Mesenchymal stem cell (in vitro differentiated cells and primary cell): ENCODE measurements around the gene GCG.

Experiments used
- DNase-seq: peaks from one replicate; pipeline ENCODE4 v3.0.0-alpha.2; 2013
- H2AFZ ChIP-seq: one replicate; pipeline ENCODE4 v1.6.1; 2013; ENCODE audit warnings: low read depth, mild to moderate bottlenecking, control low read depth, inconsistent platforms, low read length, moderate library complexity
- H2AK5ac ChIP-seq: 2 replicates; pipeline ENCODE4 v1.6.1; 2013; ENCODE audit warnings: low read length, moderate library complexity, mild to moderate bottlenecking, inconsistent platforms; ENCODE audit not compliant: severe bottlenecking
- H2BK120ac ChIP-seq: one replicate; pipeline ENCODE4 v1.6.1; 2013; ENCODE audit warnings: low read depth, mild to moderate bottlenecking, inconsistent platforms, low read length, moderate library complexity
- H2BK12ac ChIP-seq, 2 experiments: one replicate each; pipeline ENCODE4 v1.6.1; 2013; ENCODE audit warnings: inconsistent platforms in 2 of 2, low read length in 2 of 2, mild to moderate bottlenecking in 2 of 2, moderate library complexity in 2 of 2, control low read depth in 1 of 2
- H2BK15ac ChIP-seq: one replicate; pipeline ENCODE4 v1.6.1; 2013; ENCODE audit warnings: mild to moderate bottlenecking, low read depth, inconsistent platforms; ENCODE audit not compliant: poor library complexity, severe bottlenecking
- H2BK5ac ChIP-seq: 2 replicates; pipeline ENCODE4 v1.6.1; 2013; ENCODE audit warnings: low read depth, mild to moderate bottlenecking, low read length, control low read depth, inconsistent platforms; ENCODE audit not compliant: poor library complexity, severe bottlenecking
- H3K14ac ChIP-seq, 2 experiments: one replicate each; pipeline ENCODE4 v1.6.1; 2013; ENCODE audit warnings: inconsistent platforms in 2 of 2, low read length in 2 of 2, control low read depth in 1 of 2, mild to moderate bottlenecking in 1 of 2, moderate library complexity in 1 of 2
- H3K18ac ChIP-seq, 2 experiments: one replicate each; pipeline ENCODE4 v1.6.1; 2013; ENCODE audit warnings: inconsistent platforms in 2 of 2, low read length in 2 of 2, control low read depth in 1 of 2, low read depth in 1 of 2, mild to moderate bottlenecking in 1 of 2
- H3K23ac ChIP-seq, 2 experiments: one replicate each; pipeline ENCODE4 v1.6.1; 2013; ENCODE audit warnings: inconsistent platforms in 2 of 2, low read length in 2 of 2, mild to moderate bottlenecking in 2 of 2, moderate library complexity in 2 of 2, control low read depth in 1 of 2
- H3K27ac ChIP-seq: 2 replicates; pipeline ENCODE4 v1.5.1; 2013; ENCODE audit warnings: mild to moderate bottlenecking, moderate library complexity, low read length, control low read depth, inconsistent platforms; ENCODE audit not compliant: poor library complexity, severe bottlenecking
- H3K27me3 ChIP-seq, 2 experiments: 2 replicates each; pipeline versions ENCODE4 v1.6.1 to v1.7.0; 2013; ENCODE audit warnings: low read length in 2 of 2, mild to moderate bottlenecking in 2 of 2, moderate library complexity in 2 of 2, control low read depth in 1 of 2, inconsistent platforms in 1 of 2; ENCODE audit not compliant: control insufficient read depth in 1 of 2, insufficient read depth in 1 of 2
- H3K36me3 ChIP-seq, 2 experiments: 2 replicates each; pipeline versions ENCODE4 v1.6.1 to v1.7.0; 2013; ENCODE audit warnings: low read length in 2 of 2, control low read depth in 1 of 2, inconsistent platforms in 1 of 2, low read depth in 1 of 2, mild to moderate bottlenecking in 1 of 2; ENCODE audit not compliant: insufficient read depth in 2 of 2, control insufficient read depth in 1 of 2
- H3K4ac ChIP-seq, 2 experiments: one replicate each; pipeline ENCODE4 v1.6.1; 2013; ENCODE audit warnings: inconsistent platforms in 2 of 2, low read length in 2 of 2, mild to moderate bottlenecking in 2 of 2, moderate library complexity in 2 of 2, control low read depth in 1 of 2, low read depth in 1 of 2
- H3K4me1 ChIP-seq: 2 replicates; pipeline ENCODE4 v1.6.1; 2013; ENCODE audit warnings: low read depth, low read length, control low read depth; ENCODE audit not compliant: control insufficient read depth, insufficient read depth
- H3K4me2 ChIP-seq: 2 replicates; pipeline ENCODE4 v1.6.1; 2013; ENCODE audit warnings: low read length, mild to moderate bottlenecking, inconsistent platforms; ENCODE audit not compliant: poor library complexity, severe bottlenecking
- H3K4me3 ChIP-seq, 2 experiments: 2 replicates each; pipeline versions ENCODE4 v1.5.1 to v1.7.0; 2013; ENCODE audit warnings: low read length in 2 of 2, mild to moderate bottlenecking in 2 of 2, control low read depth in 1 of 2, low read depth in 1 of 2; ENCODE audit not compliant: insufficient read depth in 1 of 2
- H3K79me1 ChIP-seq: replicated peaks from 2 replicates; pipeline ENCODE4 v1.6.1; 2013; ENCODE audit warnings: mild to moderate bottlenecking, control low read depth, low read length, inconsistent platforms; ENCODE audit not compliant: poor library complexity, severe bottlenecking
- H3K9ac ChIP-seq: 2 replicates; pipeline ENCODE4 v1.7.0; 2013; ENCODE audit warnings: mild to moderate bottlenecking, low read length, moderate library complexity
- H3K9me3 ChIP-seq: 2 replicates; pipeline ENCODE4 v1.7.0; 2013; ENCODE audit warnings: mild to moderate bottlenecking, low read length; ENCODE audit not compliant: control insufficient read depth
- H4K8ac ChIP-seq: one replicate; pipeline ENCODE4 v1.6.1; 2013; ENCODE audit warnings: inconsistent platforms, mild to moderate bottlenecking, low read length, moderate library complexity
- H4K91ac ChIP-seq: one replicate; pipeline ENCODE4 v1.6.1; 2013; ENCODE audit warnings: mild to moderate bottlenecking, low read length, inconsistent platforms
- WGBS: methylation state at CpG from one replicate; pipeline ENCODE4 v1.1.7; 2013; ENCODE audit warnings: mixed read lengths; 5-methylcytosine and 5-hydroxymethylcytosine counted together

The GCG gene

GRCh38 chr2:162118166-162119031, 33.6 kb downstream of the GCG start:
- Histone ChIP-seq H2BK5ac (no peak overlapping the region), H3K27me3 (no peaks in the 10 kb centered on the region), H3K9ac (peak overlapping the region; percentile 72), H3K23ac (no peak overlapping the region), H3K27ac (no peak overlapping the region), H3K36me3 (no peaks in the 10 kb centered on the region), H3K4ac (no peak overlapping the region), H2AK5ac (no peak overlapping the region), H3K4me1 (no peaks in the 10 kb centered on the region), H3K79me1 (no peaks in the 10 kb centered on the region), H4K8ac (no peak overlapping the region), H3K4me2 (no peak overlapping the region), H2BK120ac (no peak overlapping the region), H3K4me3 (no peak overlapping the region), H4K91ac (no peak overlapping the region), H3K9me3 (peaks cover 10% of the 10 kb centered on the region), H2BK12ac (peak overlapping the region in 1 of 2 experiments; percentile 4), H3K18ac (peak overlapping the region in 1 of 2 experiments; percentile 1), H2BK15ac (no peak overlapping the region), H3K14ac (no peak overlapping the region), H2AFZ (no peak overlapping the region)
- 95% methylated on average over 6 of the region's 7 CpGs for WGBS
- DNase-seq, result peak; percentile 22

- Histone ChIP-seq H3K9ac (no peak overlapping the region), H2BK12ac (no peak overlapping the region), H2BK5ac (no peak overlapping the region), H3K27me3 (no peaks in the 10 kb centered on the region), H2BK15ac (no peak overlapping the region), H3K18ac (no peak overlapping the region), H3K4me2 (no peak overlapping the region), H2BK120ac (no peak overlapping the region), H2AFZ (no peak overlapping the region), H4K91ac (no peak overlapping the region), H3K9me3 (peaks cover 10% of the 10 kb centered on the region), H4K8ac (no peak overlapping the region), H3K27ac (no peak overlapping the region), H3K4me1 (no peaks in the 10 kb centered on the region), H3K4ac (no peak overlapping the region), H3K23ac (no peak overlapping the region), H3K4me3 (no peak overlapping the region), H2AK5ac (no peak overlapping the region), H3K36me3 (no peaks in the 10 kb centered on the region), H3K14ac (no peak overlapping the region), H3K79me1 (no peaks in the 10 kb centered on the region)
- DNase-seq, result no peak
These were observed 35.7 kb downstream of the GCG start for GRCh38 chr2:162116352-162116751.

DNA sequence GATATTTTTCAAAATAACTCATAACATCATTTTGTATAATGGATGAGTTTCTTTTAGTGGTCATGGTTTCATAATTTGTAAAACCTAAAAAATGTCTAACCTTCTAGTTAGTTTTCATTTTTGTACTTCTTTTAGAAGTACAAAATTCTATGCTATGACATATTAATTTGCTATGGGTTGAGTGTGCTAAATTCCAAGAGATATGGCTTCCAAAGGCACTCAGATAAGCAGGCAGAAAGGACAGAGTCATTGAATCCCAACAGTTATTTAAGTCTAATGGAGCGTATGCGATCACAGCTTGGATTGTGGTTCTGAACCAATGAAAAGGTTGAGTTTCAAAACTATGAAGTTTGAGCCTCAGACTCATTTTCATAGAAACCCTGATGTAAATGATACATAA, 37.0 kb downstream of the GCG start:
- Histone ChIP-seq H3K9ac (no peak overlapping the region), H3K36me3 (no peaks in the 10 kb centered on the region), H3K4me2 (no peak overlapping the region), H3K4me1 (no peaks in the 10 kb centered on the region), H2AFZ (no peak overlapping the region), H2BK12ac (no peak overlapping the region), H4K8ac (no peak overlapping the region), H3K14ac (no peak overlapping the region), H3K4ac (no peak overlapping the region), H3K9me3 (peaks cover 10% of the 10 kb centered on the region), H2AK5ac (no peak overlapping the region), H3K27ac (no peak overlapping the region), H4K91ac (no peak overlapping the region), H3K23ac (no peak overlapping the region), H3K4me3 (no peak overlapping the region), H3K27me3 (no peaks in the 10 kb centered on the region), H2BK120ac (no peak overlapping the region), H2BK15ac (no peak overlapping the region), H2BK5ac (no peak overlapping the region), H3K79me1 (no peaks in the 10 kb centered on the region), H3K18ac (no peak overlapping the region)
- DNase-seq, result no peak
- 92% methylated on average over 2 of the region's 2 CpGs for WGBS

DNA sequence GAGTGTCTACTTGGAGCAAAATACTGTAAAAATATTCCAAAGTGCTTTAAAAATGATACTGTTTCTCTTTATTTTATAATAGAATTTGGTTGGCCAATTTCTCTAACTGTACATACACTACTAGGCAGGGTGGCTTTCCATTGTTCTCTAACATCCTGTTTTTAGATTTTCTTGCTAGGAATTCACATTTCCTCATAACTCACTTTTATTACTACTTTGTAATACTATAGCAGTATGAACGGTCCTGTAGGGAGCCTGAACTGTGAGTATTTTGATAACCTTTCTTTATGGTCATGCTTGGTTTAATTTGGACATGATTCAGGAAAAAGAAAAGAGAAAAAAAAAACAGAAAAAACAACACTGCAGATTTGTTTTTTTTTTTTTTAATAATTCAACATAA, 37.8 kb downstream of the GCG start:
- Histone ChIP-seq H3K23ac (no peak overlapping the region), H3K27ac (no peak overlapping the region), H3K4me1 (no peaks in the 10 kb centered on the region), H3K4me2 (no peak overlapping the region), H4K8ac (no peak overlapping the region), H4K91ac (no peak overlapping the region), H2AFZ (no peak overlapping the region), H2BK15ac (no peak overlapping the region), H3K18ac (no peak overlapping the region), H3K79me1 (no peaks in the 10 kb centered on the region), H3K14ac (no peak overlapping the region), H3K9ac (peak overlapping the region; percentile 48), H3K4ac (no peak overlapping the region), H3K4me3 (no peak overlapping the region), H2AK5ac (no peak overlapping the region), H2BK5ac (no peak overlapping the region), H3K36me3 (no peaks in the 10 kb centered on the region), H3K27me3 (no peaks in the 10 kb centered on the region), H3K9me3 (peaks cover 10% of the 10 kb centered on the region), H2BK120ac (no peak overlapping the region), H2BK12ac (no peak overlapping the region)
- no CpG with 5 or more reads among the region's 1 CpG for WGBS
- DNase-seq, result no peak
